Measurements from ENCODE around the gene P2RX3.

P2RX3 gene

DNA sequence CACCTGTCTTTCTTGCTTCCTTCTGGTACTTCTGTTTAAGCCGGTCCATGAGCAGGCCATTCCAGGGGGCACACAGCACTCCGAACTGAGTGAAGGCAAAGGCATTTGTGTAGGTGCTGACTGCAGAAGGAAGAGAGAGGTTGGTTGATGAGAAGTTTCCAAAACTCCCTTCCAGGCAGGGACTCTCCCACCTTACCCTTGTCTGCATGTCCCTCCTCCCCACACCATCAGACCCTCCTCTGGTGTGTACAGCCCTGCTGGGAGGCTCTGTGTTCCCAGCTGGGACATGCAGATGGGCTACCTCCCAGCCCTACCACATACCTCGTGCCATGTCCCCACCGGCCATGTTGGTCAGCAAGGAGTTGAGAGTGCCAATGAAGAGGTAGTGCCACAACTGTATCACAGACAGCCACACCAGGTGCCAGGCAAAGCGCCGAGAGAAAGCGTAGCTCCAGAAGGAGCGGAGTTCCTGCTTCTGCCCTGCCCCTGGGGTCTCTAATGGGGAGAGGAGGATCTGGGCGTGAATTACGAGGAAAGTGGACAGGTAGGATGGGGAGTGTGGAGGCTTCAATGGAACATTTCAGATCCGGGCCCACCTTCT lies 76.6 kb downstream of the P2RX3 start:
- no peak for DNase-seq (ENCODE audit: low read depth in 2 of 3, low spot score in 2 of 3)

DNA sequence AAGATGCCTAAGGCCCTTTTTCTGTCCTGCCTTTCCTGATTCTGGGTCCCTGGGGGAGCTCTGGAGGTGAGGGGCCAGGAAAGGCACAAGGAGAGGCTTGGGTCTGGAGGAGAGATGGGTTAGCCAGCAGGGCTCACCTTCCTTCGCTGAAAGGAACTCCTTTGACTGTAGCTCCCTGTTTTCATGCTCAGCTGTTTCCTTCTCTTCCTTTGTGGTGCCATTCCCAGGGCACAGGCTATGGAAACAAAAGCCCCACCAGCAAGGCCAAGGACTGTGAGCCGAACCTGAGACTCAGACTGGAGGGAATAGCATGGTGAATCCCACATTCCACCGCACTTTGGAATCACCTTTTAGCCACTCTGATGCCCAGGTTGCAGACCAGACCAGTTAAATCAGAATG lies 78.3 kb downstream of the P2RX3 start:
- no peak for DNase-seq (ENCODE audit: low read depth in 2 of 3, low spot score in 2 of 3)

DNA sequence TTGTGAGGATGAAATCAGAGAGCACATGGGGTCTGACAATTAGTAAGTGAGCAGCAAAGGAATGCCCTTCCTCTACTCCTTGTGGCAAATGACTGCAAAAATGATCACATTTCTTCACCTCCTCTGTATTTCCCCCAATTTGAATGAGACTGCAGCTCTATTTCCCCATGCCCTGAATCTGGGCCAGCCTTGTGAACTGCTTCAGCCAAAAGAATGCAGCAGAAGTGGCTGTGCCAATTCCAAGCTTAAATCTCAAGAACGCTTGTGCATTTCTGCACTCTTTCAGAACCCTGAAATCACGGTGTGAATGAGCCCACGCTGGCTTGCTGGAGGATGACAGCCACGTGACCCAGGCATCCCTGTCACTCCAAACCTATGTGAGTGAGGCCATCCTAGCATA lies 78.9 kb downstream of the P2RX3 start:
- DNase-seq (ENCODE audit: low read depth in 2 of 3, low spot score in 2 of 3): no peak

DNA sequence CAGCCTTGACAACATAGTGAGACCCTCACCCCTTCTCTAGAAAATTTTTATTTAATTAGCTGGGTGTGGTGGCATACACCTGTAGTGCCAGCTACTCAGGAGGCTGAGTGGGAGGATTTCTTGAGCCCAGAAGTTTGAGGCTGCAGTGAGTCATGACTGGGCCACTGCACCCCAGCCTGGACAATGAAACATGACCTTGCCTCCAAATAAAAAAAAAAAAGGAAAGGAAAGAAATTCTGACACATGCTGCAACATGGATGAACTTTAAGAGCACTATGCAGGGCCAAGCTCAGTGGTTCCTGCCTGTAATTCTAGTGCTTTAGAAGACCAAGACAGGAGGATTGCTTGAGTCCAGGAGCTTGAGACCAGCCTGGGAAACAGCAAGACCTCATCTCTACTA lies 80.0 kb downstream of the P2RX3 start:
- no peak for DNase-seq (ENCODE audit: low read depth in 2 of 3, low spot score in 2 of 3)

DNA sequence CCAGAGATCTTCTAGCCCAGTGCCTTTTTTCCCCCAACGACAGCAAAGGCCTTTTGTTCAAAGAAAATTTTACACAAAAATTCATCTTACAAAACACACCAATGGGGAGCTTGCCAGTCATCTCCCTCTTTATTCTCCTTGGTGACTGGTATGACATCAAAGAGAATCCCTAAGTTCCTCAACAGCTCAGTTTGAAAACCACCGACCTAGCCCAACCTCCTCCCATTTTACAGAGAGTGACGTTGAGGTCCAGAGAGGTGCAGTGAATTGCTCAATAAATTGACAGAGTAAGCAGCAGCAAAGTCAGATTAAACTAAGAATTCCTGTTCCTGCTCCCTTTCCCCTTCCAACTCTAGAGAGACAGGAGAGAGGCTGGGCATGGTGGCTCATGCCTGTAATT lies 81.0 kb downstream of the P2RX3 start:
- no peak for DNase-seq (ENCODE audit: low read depth in 2 of 3, low spot score in 2 of 3)

DNA sequence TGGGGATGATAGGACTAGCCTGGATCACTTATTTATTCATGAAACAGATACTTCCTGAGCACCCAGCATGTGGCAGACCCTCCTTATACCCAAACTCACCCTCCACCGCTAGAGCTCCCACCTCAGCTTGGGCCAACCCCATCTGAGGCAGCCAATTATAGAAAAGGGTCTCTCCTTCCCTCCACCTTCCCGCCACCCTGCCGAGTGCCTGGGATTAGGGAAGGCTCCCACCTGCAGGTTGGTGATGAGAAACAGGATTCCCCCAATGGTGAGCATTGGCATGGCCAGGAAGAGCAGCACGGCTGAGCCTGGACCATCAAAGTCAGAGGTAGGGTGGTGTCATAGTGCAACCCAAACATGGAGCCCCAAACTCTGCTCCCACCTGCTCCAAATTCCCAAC lies 82.9 kb downstream of the P2RX3 start:
- no peak for DNase-seq (ENCODE audit: low read depth in 2 of 3, low spot score in 2 of 3)

DNA sequence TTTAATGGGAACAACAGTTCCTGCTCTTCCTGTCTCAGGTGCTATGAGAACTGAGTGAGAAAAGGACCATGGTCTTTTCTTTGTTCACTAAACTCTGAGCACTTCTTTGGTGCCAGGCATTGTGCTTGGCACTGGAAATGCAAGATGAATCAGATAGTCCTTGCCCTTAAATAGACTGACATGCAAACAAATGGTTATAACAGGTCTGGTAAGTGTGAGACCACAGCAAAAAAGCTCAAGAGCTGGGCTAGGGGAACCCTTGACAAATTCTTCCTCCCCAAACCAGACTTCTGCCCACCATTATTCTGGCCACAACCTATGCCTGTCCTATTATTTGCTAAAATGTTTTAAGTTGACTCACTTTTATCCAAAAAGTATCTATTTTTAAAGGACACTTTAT lies 83.7 kb downstream of the P2RX3 start:
- DNase-seq (ENCODE audit: low read depth in 2 of 3, low spot score in 2 of 3): no peak
